Measurements from ENCODE around the gene NFKB1. TPM values are rescaled to one million over a fixed set of nuclear protein-coding genes. Genes with fewer than 3 reads are reported as not detected.

The NFKB1 gene
- total and polyA plus RNA-seq, 8 donors: 9.6 to 36.5 (median 21.2) TPM

DNA sequence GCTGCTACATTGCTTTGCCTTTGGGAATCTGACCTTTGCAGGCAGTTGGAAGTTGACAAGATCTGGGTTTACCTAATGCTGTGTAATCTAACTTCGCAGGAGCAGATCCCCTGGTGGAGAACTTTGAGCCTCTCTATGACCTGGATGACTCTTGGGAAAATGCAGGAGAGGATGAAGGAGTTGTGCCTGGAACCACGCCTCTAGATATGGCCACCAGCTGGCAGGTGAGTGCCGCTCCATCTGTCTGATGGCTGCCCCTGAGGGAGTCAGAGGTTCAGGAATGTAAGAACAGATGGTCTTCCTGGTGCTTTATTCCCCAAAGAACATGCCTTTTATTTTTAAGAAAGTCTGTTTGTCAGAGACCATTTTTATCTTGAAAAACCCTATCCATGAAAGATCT is 109.3 kb downstream of the NFKB1 start:
- Histone ChIP-seq H3K27me3 (no peaks in the 10 kb centered on the region), H3K9me3 (no peaks in the 10 kb centered on the region), H3K36me3 (peaks cover 63 to 99% (median 96%) of the 10 kb centered on the region in 4 donors), H3K4me1 (peaks cover 0 to 7% (median 2%) of the 10 kb centered on the region in 4 donors), H3K27ac (no peak overlapping the region), H3K4me3 (no peak overlapping the region)
- TF ChIP-seq EP300 (IDR thresholded peaks at IDR 0.05) (no peak), POLR2AphosphoS5 (IDR thresholded peaks at IDR 0.05) (no peak), POLR2A (IDR thresholded peaks at IDR 0.05) (no peak)
- TF ChIP-seq, protein P1, sequence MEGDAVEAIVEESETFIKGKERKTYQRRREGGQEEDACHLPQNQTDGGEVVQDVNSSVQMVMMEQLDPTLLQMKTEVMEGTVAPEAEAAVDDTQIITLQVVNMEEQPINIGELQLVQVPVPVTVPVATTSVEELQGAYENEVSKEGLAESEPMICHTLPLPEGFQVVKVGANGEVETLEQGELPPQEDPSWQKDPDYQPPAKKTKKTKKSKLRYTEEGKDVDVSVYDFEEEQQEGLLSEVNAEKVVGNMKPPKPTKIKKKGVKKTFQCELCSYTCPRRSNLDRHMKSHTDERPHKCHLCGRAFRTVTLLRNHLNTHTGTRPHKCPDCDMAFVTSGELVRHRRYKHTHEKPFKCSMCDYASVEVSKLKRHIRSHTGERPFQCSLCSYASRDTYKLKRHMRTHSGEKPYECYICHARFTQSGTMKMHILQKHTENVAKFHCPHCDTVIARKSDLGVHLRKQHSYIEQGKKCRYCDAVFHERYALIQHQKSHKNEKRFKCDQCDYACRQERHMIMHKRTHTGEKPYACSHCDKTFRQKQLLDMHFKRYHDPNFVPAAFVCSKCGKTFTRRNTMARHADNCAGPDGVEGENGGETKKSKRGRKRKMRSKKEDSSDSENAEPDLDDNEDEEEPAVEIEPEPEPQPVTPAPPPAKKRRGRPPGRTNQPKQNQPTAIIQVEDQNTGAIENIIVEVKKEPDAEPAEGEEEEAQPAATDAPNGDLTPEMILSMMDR (IDR thresholded peaks at IDR 0.05): no peak
- WGBS, 5 donors: 64 to 80% (median 70%) methylated on average over 3 of the region's 3 CpGs
- intact Hi-C loops (cut with DNase I; ENCODE audit: low total_unique reads): no loop called here
- DNase-seq: no peak

DNA sequence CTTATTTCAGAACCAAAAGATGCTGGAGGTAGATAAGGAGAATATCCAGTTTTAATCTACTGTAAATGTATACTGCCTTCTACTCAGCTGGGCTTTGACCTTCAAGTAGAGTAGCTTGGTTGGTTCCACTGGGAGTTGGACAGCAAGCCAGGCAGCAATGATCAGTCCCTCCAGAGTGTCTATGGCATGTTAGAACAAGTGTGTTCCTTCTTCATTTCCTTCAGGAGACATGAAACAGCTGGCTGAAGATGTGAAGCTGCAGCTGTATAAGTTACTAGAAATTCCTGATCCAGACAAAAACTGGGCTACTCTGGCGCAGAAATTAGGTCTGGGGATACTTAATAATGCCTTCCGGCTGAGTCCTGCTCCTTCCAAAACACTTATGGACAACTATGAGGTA is 111.1 kb downstream of the NFKB1 start:
- Histone ChIP-seq H3K4me1 (peaks cover 0 to 7% (median under 1%) of the 10 kb centered on the region in 4 donors), H3K4me3 (no peak overlapping the region), H3K9me3 (no peaks in the 10 kb centered on the region), H3K27ac (peak overlapping the region in 4 of 5 donors; percentile 21 to 66 (median 58)), H3K36me3 (peaks cover 60 to 99% (median 97%) of the 10 kb centered on the region in 4 donors), H3K27me3 (no peaks in the 10 kb centered on the region)
- 80 to 99% (median 85%) methylated on average over 2 of the region's 2 CpGs for WGBS, 5 donors
- intact Hi-C loops (cut with DNase I; ENCODE audit: low total_unique reads): no loop called here
- no peak for TF ChIP-seq EP300 (IDR thresholded peaks at IDR 0.05)
- TF ChIP-seq, protein P1 (IDR thresholded peaks at IDR 0.05): no peak
- no peak for DNase-seq

DNA sequence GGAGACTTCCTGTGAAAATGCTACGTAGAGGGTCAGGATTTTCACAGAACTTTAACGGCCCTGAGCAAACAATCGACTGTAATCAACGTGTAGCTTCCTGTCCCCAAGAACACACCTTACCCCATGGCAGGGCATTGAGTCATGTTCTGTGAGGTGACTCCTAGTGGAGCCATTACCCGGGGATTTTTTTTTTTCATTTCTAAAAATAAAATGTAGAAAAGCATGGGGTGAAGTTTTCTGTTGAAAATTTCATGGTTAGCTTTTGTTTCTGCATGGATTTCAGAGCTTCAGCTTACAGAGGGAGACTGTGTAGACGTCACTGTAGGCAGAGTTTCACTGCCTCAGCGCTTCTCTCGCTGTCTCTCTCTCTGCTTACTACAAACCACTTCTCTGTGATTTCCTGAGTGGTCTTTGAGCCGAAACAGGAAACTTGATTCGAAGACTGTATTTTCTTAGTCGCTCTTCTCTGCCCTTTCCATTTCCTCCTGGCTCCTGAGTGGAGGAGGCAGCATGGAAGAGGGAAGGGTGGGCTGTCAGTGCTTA is 111.7 kb downstream of the NFKB1 start:
- peak in 1 of 2 donors; percentile 53 for DNase-seq
- no peak for TF ChIP-seq POLR2A (IDR thresholded peaks at IDR 0.05)
- no peak for TF ChIP-seq POLR2AphosphoS5 (IDR thresholded peaks at IDR 0.05)
- TF ChIP-seq, protein P1 (IDR thresholded peaks at IDR 0.05): no peak
- TF ChIP-seq EP300 (IDR thresholded peaks at IDR 0.05): no peak
- Histone ChIP-seq H3K4me1 (peaks cover 0 to 7% (median 0%) of the 10 kb centered on the region in 4 donors), H3K9me3 (no peaks in the 10 kb centered on the region), H3K27ac (peak overlapping the region in 4 of 5 donors; percentile 21 to 66 (median 58)), H3K4me3 (no peak overlapping the region), H3K27me3 (no peaks in the 10 kb centered on the region), H3K36me3 (peaks cover 58 to 95% (median 93%) of the 10 kb centered on the region in 4 donors)
- WGBS, 5 donors: 49 to 58% (median 53%) methylated on average over 11 of the region's 11 CpGs
- intact Hi-C loops (cut with DNase I; ENCODE audit: low total_unique reads): no loop called here

DNA sequence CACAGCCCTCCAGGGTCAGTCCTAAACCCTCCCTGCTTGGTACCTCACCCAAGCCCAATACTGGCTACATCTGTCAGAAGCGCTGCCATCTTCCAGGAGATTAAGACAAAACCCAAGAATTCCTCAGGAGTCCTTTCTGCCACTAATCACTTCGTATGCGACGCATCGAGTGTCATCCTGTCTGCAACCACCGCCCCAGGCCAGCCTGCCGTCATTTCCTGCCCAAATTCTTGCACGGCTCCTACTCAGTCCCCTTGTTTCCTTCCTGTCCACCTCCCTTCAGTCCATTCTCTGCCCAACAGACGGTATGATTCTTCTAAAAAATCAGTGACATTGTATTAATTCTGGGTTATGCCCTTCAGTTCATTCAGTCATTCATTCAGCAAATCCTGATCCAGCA is 113.6 kb downstream of the NFKB1 start:
- 72 to 87% (median 80%) methylated on average over 9 of the region's 9 CpGs for WGBS, 5 donors
- H3K4me3 ChIP-seq: peak overlapping the region in 1 of 4 donors; percentile 1
- H3K27me3 ChIP-seq: no peaks in the 10 kb centered on the region
- TF ChIP-seq, protein P1 (IDR thresholded peaks at IDR 0.05): no peak
- TF ChIP-seq POLR2AphosphoS5 (IDR thresholded peaks at IDR 0.05): no peak
- no peak for TF ChIP-seq POLR2A (IDR thresholded peaks at IDR 0.05)
- no peak for TF ChIP-seq EP300 (IDR thresholded peaks at IDR 0.05)
- no peaks in the 10 kb centered on the region for H3K9me3 ChIP-seq
- peaks cover 48 to 76% (median 74%) of the 10 kb centered on the region in 4 donors for H3K36me3 ChIP-seq
- peak in 1 of 2 donors; percentile 31 for DNase-seq
- H3K27ac ChIP-seq: peak overlapping the region; percentile 20 to 66 (median 47)
- intact Hi-C loops (cut with DNase I; ENCODE audit: low total_unique reads): no loop called here
- peaks cover 0 to 10% (median 1%) of the 10 kb centered on the region in 4 donors for H3K4me1 ChIP-seq
